ENCODE results near the gene CLSTN1. TPM values are rescaled to one million over a fixed set of nuclear protein-coding genes. Genes with fewer than 3 reads are reported as not detected.
A peak's percentile ranks its signal among the peaks of the same experiment; 100 is the strongest.
"Not testable (repeated sequence)": the region's sequence is repeated elsewhere in the genome, so short reads cannot be mapped to it uniquely, and the experiment has no call there.

CLSTN1 gene
- total and polyA plus RNA-seq, 2 experiments from 2014 or later = 70.9 to 81.5 TPM

DNA sequence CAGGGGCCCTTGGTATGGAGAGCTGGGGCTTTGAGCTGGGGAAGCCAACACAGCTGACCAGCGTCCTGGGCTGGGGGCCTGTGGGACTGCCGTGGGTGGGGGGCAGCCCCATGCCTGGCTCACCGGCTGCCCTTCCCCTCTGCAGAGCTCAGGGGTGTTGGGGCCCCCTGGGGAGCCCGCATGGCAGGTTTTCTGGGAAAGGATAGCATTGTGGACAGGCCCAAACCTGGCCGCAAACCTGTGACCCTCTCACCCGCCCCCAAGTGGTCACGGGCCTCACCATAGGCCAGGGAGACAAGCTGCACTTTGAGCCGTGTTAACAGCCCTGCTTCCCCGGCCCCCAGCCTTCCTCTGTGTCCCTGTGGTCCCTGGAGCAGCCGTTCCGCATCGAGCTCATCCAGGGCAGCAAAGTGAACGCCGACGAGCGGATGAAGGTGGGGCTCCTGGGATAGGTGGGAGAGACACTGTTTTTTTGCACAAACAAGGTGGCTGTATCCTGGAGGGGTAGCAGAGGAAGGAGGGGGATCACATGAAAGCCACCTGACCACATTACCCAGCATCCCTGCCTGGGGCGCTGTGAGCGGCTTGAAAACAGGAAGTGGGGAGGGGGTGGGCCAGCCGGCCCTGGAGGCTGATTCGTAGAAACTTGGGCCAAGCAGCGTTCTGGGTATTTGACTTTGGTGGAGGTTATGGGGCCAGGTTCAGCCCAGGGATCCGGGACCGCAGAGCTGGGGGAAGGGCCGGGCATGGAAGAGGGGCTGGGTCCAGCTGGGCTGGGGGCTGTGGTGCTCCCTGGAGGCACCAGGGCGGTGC is 106.4 kb downstream of the CLSTN1 start:
- TF ChIP-seq, protein P1, sequence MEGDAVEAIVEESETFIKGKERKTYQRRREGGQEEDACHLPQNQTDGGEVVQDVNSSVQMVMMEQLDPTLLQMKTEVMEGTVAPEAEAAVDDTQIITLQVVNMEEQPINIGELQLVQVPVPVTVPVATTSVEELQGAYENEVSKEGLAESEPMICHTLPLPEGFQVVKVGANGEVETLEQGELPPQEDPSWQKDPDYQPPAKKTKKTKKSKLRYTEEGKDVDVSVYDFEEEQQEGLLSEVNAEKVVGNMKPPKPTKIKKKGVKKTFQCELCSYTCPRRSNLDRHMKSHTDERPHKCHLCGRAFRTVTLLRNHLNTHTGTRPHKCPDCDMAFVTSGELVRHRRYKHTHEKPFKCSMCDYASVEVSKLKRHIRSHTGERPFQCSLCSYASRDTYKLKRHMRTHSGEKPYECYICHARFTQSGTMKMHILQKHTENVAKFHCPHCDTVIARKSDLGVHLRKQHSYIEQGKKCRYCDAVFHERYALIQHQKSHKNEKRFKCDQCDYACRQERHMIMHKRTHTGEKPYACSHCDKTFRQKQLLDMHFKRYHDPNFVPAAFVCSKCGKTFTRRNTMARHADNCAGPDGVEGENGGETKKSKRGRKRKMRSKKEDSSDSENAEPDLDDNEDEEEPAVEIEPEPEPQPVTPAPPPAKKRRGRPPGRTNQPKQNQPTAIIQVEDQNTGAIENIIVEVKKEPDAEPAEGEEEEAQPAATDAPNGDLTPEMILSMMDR (IDR thresholded peaks at IDR 0.05; ENCODE audit: low read depth, low read length) = no peak
- Histone ChIP-seq H3K4me1 (ENCODE audit: low read depth) (no peaks in the 10 kb centered on the region), H3K36me3 (no peaks in the 10 kb centered on the region), H3K27ac (no peak overlapping the region), H3K27me3 (no peaks in the 10 kb centered on the region), H3K9me3 (ENCODE audit: low read depth) (no peaks in the 10 kb centered on the region), H3K4me3 (no peak overlapping the region)
- peak; percentile 13 to 27 for DNase-seq (ENCODE audit: low read depth in 1 of 2, low spot score in 1 of 2)

GRCh38 chr1:9716404-9717192 is 107.2 kb downstream of the CLSTN1 start:
- no peaks in the 10 kb centered on the region for H3K36me3 ChIP-seq
- H3K4me1 ChIP-seq (ENCODE audit: low read depth) = no peaks in the 10 kb centered on the region
- no peak for DNase-seq (ENCODE audit: low read depth in 1 of 2, low spot score in 1 of 2)
- H3K27me3 ChIP-seq = no peaks in the 10 kb centered on the region
- no peaks in the 10 kb centered on the region for H3K9me3 ChIP-seq (ENCODE audit: low read depth)
- TF ChIP-seq, protein P1 (IDR thresholded peaks at IDR 0.05; ENCODE audit: low read depth, low read length) = no peak
- no peak overlapping the region for H3K4me3 ChIP-seq
- no peak overlapping the region for H3K27ac ChIP-seq

DNA sequence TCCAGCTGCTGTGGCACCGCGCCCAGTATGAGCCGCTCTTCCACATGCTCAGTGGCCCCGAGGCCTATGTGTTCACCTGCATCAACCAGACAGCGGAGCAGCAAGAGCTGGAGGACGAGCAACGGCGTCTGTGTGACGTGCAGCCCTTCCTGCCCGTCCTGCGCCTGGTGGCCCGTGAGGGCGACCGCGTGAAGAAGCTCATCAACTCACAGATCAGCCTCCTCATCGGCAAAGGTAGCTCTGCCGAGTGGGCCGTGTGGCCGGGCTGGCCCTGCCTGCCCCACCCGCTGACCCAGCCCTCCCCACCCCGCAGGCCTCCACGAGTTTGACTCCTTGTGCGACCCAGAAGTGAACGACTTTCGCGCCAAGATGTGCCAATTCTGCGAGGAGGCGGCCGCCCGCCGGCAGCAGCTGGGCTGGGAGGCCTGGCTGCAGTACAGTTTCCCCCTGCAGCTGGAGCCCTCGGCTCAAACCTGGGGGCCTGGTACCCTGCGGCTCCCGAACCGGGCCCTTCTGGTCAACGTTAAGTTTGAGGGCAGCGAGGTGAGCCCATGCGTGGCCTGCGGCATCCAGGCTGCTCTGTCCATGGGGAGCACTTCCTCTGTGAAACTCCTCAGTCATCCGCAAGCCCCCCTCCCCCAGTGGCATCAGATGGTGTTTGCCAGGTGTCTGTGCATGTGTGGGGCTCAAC is 108.1 kb downstream of the CLSTN1 start:
- no peaks in the 10 kb centered on the region for H3K9me3 ChIP-seq (ENCODE audit: low read depth)
- no peaks in the 10 kb centered on the region for H3K4me1 ChIP-seq (ENCODE audit: low read depth)
- no peak for DNase-seq (ENCODE audit: low read depth in 1 of 2, low spot score in 1 of 2)
- TF ChIP-seq, protein P1 (IDR thresholded peaks at IDR 0.05; ENCODE audit: low read depth, low read length) = no peak
- H3K27ac ChIP-seq = no peak overlapping the region
- H3K4me3 ChIP-seq = no peak overlapping the region
- H3K36me3 ChIP-seq = no peaks in the 10 kb centered on the region
- no peaks in the 10 kb centered on the region for H3K27me3 ChIP-seq

- Histone ChIP-seq H3K9me3 (ENCODE audit: low read depth) (no peaks in the 10 kb centered on the region), H3K27ac (no peak overlapping the region), H3K4me3 (no peak overlapping the region), H3K27me3 (no peaks in the 10 kb centered on the region), H3K36me3 (no peaks in the 10 kb centered on the region), H3K4me1 (ENCODE audit: low read depth) (no peaks in the 10 kb centered on the region)
- TF ChIP-seq, protein P1 (IDR thresholded peaks at IDR 0.05; ENCODE audit: low read depth, low read length) = no peak
- no peak for DNase-seq (ENCODE audit: low read depth in 1 of 2, low spot score in 1 of 2)
These were observed 109.5 kb downstream of the CLSTN1 start for GRCh38 chr1:9714257-9714718.

DNA sequence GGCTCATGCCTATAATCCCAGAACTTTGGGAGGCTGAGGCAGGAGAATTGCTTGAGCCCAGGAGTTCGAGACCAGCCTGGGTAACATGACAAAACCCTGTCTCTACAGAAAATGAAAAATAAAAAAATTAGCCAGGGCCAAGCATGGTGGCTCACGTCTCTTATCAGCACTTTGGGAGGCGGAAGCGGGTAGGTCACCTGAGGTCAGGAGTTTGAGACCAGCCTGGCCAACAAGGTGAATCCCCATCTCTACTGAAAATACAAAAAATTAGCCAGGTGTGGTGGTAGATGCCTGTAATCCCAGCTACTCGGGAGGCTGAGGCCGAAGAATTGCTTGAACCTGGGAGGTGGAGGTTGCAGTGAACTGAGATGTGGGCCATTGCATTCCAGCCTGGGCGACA is 111.0 kb downstream of the CLSTN1 start:
- H3K27ac ChIP-seq; H3K4me1 ChIP-seq (ENCODE audit: low read depth); H3K36me3 ChIP-seq; H3K9me3 ChIP-seq (ENCODE audit: low read depth); DNase-seq (ENCODE audit: low read depth in 1 of 2, low spot score in 1 of 2); H3K27me3 ChIP-seq; H3K4me3 ChIP-seq: not testable (repeated sequence)

Measured in cardiac muscle cell (in vitro differentiated cells and primary cell).